ENCODE results near the gene EPHB1.
A peak's percentile ranks its signal among the peaks of the same experiment; 100 is the strongest.

Gene EPHB1

GRCh38 chr3:134898181-134898754, 103.2 kb downstream of the EPHB1 start:
- ATAC-seq (replicated peaks), result no peak
- no peak overlapping the region for H3K4me3 Mint-ChIP-seq
- peaks cover 9 to 17% of the 10 kb centered on the region in 2 donors for H3K27me3 Mint-ChIP-seq
- no peak overlapping the region for H3K27ac Mint-ChIP-seq
- no peaks in the 10 kb centered on the region for H3K36me3 Mint-ChIP-seq
- H3K9me3 Mint-ChIP-seq, result no peaks in the 10 kb centered on the region
- DNase-seq, result no peak
- H3K4me1 Mint-ChIP-seq, result no peaks in the 10 kb centered on the region

GRCh38 chr3:134899786-134900185, 104.7 kb downstream of the EPHB1 start:
- ATAC-seq (replicated peaks), result no peak
- H3K27me3 Mint-ChIP-seq, result peaks cover 6 to 9% of the 10 kb centered on the region in 2 donors
- no peak overlapping the region for H3K4me3 Mint-ChIP-seq
- peaks cover 6 to 9% of the 10 kb centered on the region in 2 donors for H3K4me1 Mint-ChIP-seq
- H3K36me3 Mint-ChIP-seq, result no peaks in the 10 kb centered on the region
- no peak for DNase-seq
- no peak overlapping the region for H3K27ac Mint-ChIP-seq
- no peaks in the 10 kb centered on the region for H3K9me3 Mint-ChIP-seq

GRCh38 chr3:134900482-134900881, 105.4 kb downstream of the EPHB1 start:
- ATAC-seq (replicated peaks) (no peak), DNase-seq (no peak)
- Mint-ChIP-seq H3K4me3 (no peak overlapping the region), H3K27me3 (peaks cover 0 to 9% of the 10 kb centered on the region in 2 donors), H3K27ac (no peak overlapping the region), H3K4me1 (peaks cover 6 to 9% of the 10 kb centered on the region in 2 donors), H3K36me3 (no peaks in the 10 kb centered on the region), H3K9me3 (no peaks in the 10 kb centered on the region)

- no peaks in the 10 kb centered on the region for H3K36me3 Mint-ChIP-seq
- H3K27me3 Mint-ChIP-seq, result peaks cover 0 to 9% of the 10 kb centered on the region in 2 donors
- H3K4me1 Mint-ChIP-seq, result peaks cover 6 to 9% of the 10 kb centered on the region in 2 donors
- ATAC-seq (replicated peaks) (no peak), DNase-seq (no peak)
- H3K27ac Mint-ChIP-seq, result no peak overlapping the region
- H3K4me3 Mint-ChIP-seq, result no peak overlapping the region
- no peaks in the 10 kb centered on the region for H3K9me3 Mint-ChIP-seq
Measured at GRCh38 chr3:134901461-134901860, 106.4 kb downstream of the EPHB1 start.

- H3K9me3 Mint-ChIP-seq, result no peaks in the 10 kb centered on the region
- H3K27me3 Mint-ChIP-seq, result peaks cover 0 to 9% of the 10 kb centered on the region in 2 donors
- no peak overlapping the region for H3K27ac Mint-ChIP-seq
- H3K4me1 Mint-ChIP-seq, result peaks cover 6 to 9% of the 10 kb centered on the region in 2 donors
- DNase-seq (no peak), ATAC-seq (replicated peaks) (peak; percentile 25 to 26)
- H3K4me3 Mint-ChIP-seq, result no peak overlapping the region
- no peaks in the 10 kb centered on the region for H3K36me3 Mint-ChIP-seq
Measured at GRCh38 chr3:134903837-134904236, 108.8 kb downstream of the EPHB1 start.

- Mint-ChIP-seq H3K36me3 (no peaks in the 10 kb centered on the region), H3K27ac (no peak overlapping the region)
Measured at GRCh38 chr3:134904241-134904771, 109.2 kb downstream of the EPHB1 start.

GRCh38 chr3:134904776-134905646, 110.0 kb downstream of the EPHB1 start:
- Mint-ChIP-seq H3K27me3 (peaks cover 0 to 9% of the 10 kb centered on the region in 2 donors), H3K36me3 (no peaks in the 10 kb centered on the region), H3K27ac (no peak overlapping the region), H3K4me1 (peaks cover 6 to 9% of the 10 kb centered on the region in 2 donors), H3K4me3 (no peak overlapping the region), H3K9me3 (no peaks in the 10 kb centered on the region)
- peak in 1 of 2 donors; percentile 20 for ATAC-seq (replicated peaks)
- no peak for DNase-seq

More at GRCh38 chr3:134904241-134904771, 109.2 kb downstream of the EPHB1 start:
- DNase-seq, result peak; percentile 49
- Mint-ChIP-seq H3K4me1 (peaks cover 6 to 9% of the 10 kb centered on the region in 2 donors), H3K4me3 (no peak overlapping the region), H3K9me3 (no peaks in the 10 kb centered on the region), H3K27me3 (peaks cover 0 to 9% of the 10 kb centered on the region in 2 donors)
- peak; percentile 91 for ATAC-seq (replicated peaks)

GRCh38 chr3:134905647-134905935, 110.5 kb downstream of the EPHB1 start:
- no peaks in the 10 kb centered on the region for H3K36me3 Mint-ChIP-seq
- DNase-seq, result no peak

GRCh38 chr3:134908271-134908670, 113.2 kb downstream of the EPHB1 start:
- Mint-ChIP-seq H3K4me3 (no peak overlapping the region), H3K27ac (no peak overlapping the region), H3K9me3 (no peaks in the 10 kb centered on the region), H3K27me3 (peaks cover 0 to 6% of the 10 kb centered on the region in 2 donors), H3K4me1 (peaks cover 6 to 9% of the 10 kb centered on the region in 2 donors), H3K36me3 (no peaks in the 10 kb centered on the region)
- no peak for DNase-seq
- ATAC-seq (replicated peaks), result no peak

More at GRCh38 chr3:134905647-134905935, 110.5 kb downstream of the EPHB1 start:
- H3K27me3 Mint-ChIP-seq, result peaks cover 0 to 6% of the 10 kb centered on the region in 2 donors
- no peak for ATAC-seq (replicated peaks)
- H3K4me1 Mint-ChIP-seq, result peaks cover 6 to 9% of the 10 kb centered on the region in 2 donors
- H3K27ac Mint-ChIP-seq, result no peak overlapping the region
- no peaks in the 10 kb centered on the region for H3K9me3 Mint-ChIP-seq
- H3K4me3 Mint-ChIP-seq, result no peak overlapping the region

- H3K9me3 Mint-ChIP-seq, result no peaks in the 10 kb centered on the region
- ATAC-seq (replicated peaks) (no peak), DNase-seq (no peak)
- no peaks in the 10 kb centered on the region for H3K4me1 Mint-ChIP-seq
- H3K27ac Mint-ChIP-seq, result no peak overlapping the region
- no peak overlapping the region for H3K4me3 Mint-ChIP-seq
- H3K27me3 Mint-ChIP-seq, result peaks cover 0 to 6% of the 10 kb centered on the region in 2 donors
- no peaks in the 10 kb centered on the region for H3K36me3 Mint-ChIP-seq
Measured at GRCh38 chr3:134910026-134910425, 115.0 kb downstream of the EPHB1 start.

GRCh38 chr3:134911586-134912548, 116.8 kb downstream of the EPHB1 start:
- peaks cover 0 to 6% of the 10 kb centered on the region in 2 donors for H3K27me3 Mint-ChIP-seq
- DNase-seq (no peak), ATAC-seq (replicated peaks) (no peak)
- no peaks in the 10 kb centered on the region for H3K36me3 Mint-ChIP-seq
- no peak overlapping the region for H3K4me3 Mint-ChIP-seq
- no peaks in the 10 kb centered on the region for H3K4me1 Mint-ChIP-seq
- no peak overlapping the region for H3K27ac Mint-ChIP-seq
- no peaks in the 10 kb centered on the region for H3K9me3 Mint-ChIP-seq

GRCh38 chr3:134916276-134916961, 121.4 kb downstream of the EPHB1 start:
- Mint-ChIP-seq H3K27ac (no peak overlapping the region), H3K4me1 (no peaks in the 10 kb centered on the region), H3K9me3 (no peaks in the 10 kb centered on the region), H3K4me3 (no peak overlapping the region), H3K27me3 (no peaks in the 10 kb centered on the region), H3K36me3 (no peaks in the 10 kb centered on the region)
- DNase-seq (no peak), ATAC-seq (replicated peaks) (no peak)

- Mint-ChIP-seq H3K36me3 (no peaks in the 10 kb centered on the region), H3K4me3 (no peak overlapping the region), H3K4me1 (no peaks in the 10 kb centered on the region), H3K9me3 (no peaks in the 10 kb centered on the region), H3K27me3 (no peaks in the 10 kb centered on the region), H3K27ac (no peak overlapping the region)
- ATAC-seq (replicated peaks) (no peak), DNase-seq (no peak)
Measured at GRCh38 chr3:134917631-134918030, 122.6 kb downstream of the EPHB1 start.
